Measurements from ENCODE around the gene WASF3. TPM values are rescaled to one million over a fixed set of nuclear protein-coding genes. Genes with fewer than 3 reads are reported as not detected.
A peak's percentile ranks its signal among the peaks of the same experiment; 100 is the strongest.

Gene WASF3
- total RNA-seq, 3 donors from 2014 or later (not counting 1 experiment from before 2014, with no cell fraction given) = 0.61 TPM; not detected in 2

- H3K4me3 ChIP-seq (ENCODE audit: low read length) = no peak overlapping the region
- 66% methylated on average over 3 of the region's 4 CpGs for WGBS (ENCODE audit: insufficient coverage)
- DNase-seq (no peak), ATAC-seq (no peak)
- Mint-ChIP-seq H3K9me3 (no peaks in the 10 kb centered on the region), H3K27ac (no peak overlapping the region), H3K27me3 (ENCODE audit: low read depth in 2 of 2) (peaks cover 8 to 19% of the 10 kb centered on the region in 2 donors), H3K36me3 (no peaks in the 10 kb centered on the region), H3K4me1 (no peaks in the 10 kb centered on the region), H3K4me3 (no peak overlapping the region)
- H3K27ac ChIP-seq (ENCODE audit: low read length) = no peak overlapping the region
- intact Hi-C loops (cut with micrococcal nuclease) = no loop called here
- H3K36me3 ChIP-seq (ENCODE audit: control insufficient read depth, insufficient read depth, low read length) = no peaks in the 10 kb centered on the region
- no peak for TF ChIP-seq CTCF (IDR thresholded peaks at IDR 0.05)
- H3K27me3 ChIP-seq (ENCODE audit: control insufficient read depth, insufficient read depth, low read length) = no peaks in the 10 kb centered on the region
- H3K9me3 ChIP-seq (ENCODE audit: control insufficient read depth, insufficient read depth, low read length) = no peaks in the 10 kb centered on the region
- no peaks in the 10 kb centered on the region for H3K4me1 ChIP-seq (ENCODE audit: control insufficient read depth, insufficient read depth, low read length)
Measured at GRCh38 chr13:26705536-26705935, 148.1 kb downstream of the WASF3 start.

- Mint-ChIP-seq H3K27me3 (ENCODE audit: low read depth in 2 of 2) (peaks cover 8 to 19% of the 10 kb centered on the region in 2 donors), H3K27ac (no peak overlapping the region), H3K36me3 (no peaks in the 10 kb centered on the region), H3K4me1 (no peaks in the 10 kb centered on the region), H3K9me3 (no peaks in the 10 kb centered on the region), H3K4me3 (no peak overlapping the region)
- Histone ChIP-seq H3K27me3 (ENCODE audit: control insufficient read depth, insufficient read depth, low read length) (no peaks in the 10 kb centered on the region), H3K36me3 (ENCODE audit: control insufficient read depth, insufficient read depth, low read length) (no peaks in the 10 kb centered on the region), H3K9me3 (ENCODE audit: control insufficient read depth, insufficient read depth, low read length) (no peaks in the 10 kb centered on the region), H3K4me3 (ENCODE audit: low read length) (no peak overlapping the region), H3K27ac (ENCODE audit: low read length) (no peak overlapping the region), H3K4me1 (ENCODE audit: control insufficient read depth, insufficient read depth, low read length) (no peaks in the 10 kb centered on the region)
- 86% methylated on average over 4 of the region's 7 CpGs for WGBS (ENCODE audit: insufficient coverage)
- no peak for TF ChIP-seq CTCF (IDR thresholded peaks at IDR 0.05)
- intact Hi-C loops (cut with micrococcal nuclease) = no loop called here
- ATAC-seq (no peak), DNase-seq (no peak)
Measured at GRCh38 chr13:26706381-26706780, 148.9 kb downstream of the WASF3 start.

GRCh38 chr13:26707122-26708006 lies 149.9 kb downstream of the WASF3 start:
- H3K27me3 Mint-ChIP-seq (ENCODE audit: low read depth in 2 of 2) = peaks cover 8 to 19% of the 10 kb centered on the region in 2 donors
- no peaks in the 10 kb centered on the region for H3K9me3 ChIP-seq (ENCODE audit: control insufficient read depth, insufficient read depth, low read length)
- H3K27me3 ChIP-seq (ENCODE audit: control insufficient read depth, insufficient read depth, low read length) = no peaks in the 10 kb centered on the region
- H3K4me1 ChIP-seq (ENCODE audit: control insufficient read depth, insufficient read depth, low read length) = no peaks in the 10 kb centered on the region
- H3K36me3 ChIP-seq (ENCODE audit: control insufficient read depth, insufficient read depth, low read length) = no peaks in the 10 kb centered on the region
- intact Hi-C loops (cut with micrococcal nuclease) = loop anchor here (1.0 kb wide), 2 partner anchors 166 to 223 kb away; no protein-coding TSS in a partner anchor
- peak; percentile 59 for TF ChIP-seq CTCF (IDR thresholded peaks at IDR 0.05)
- no peak overlapping the region for H3K27ac Mint-ChIP-seq
- 56% methylated on average over 12 of the region's 13 CpGs for WGBS (ENCODE audit: insufficient coverage)
- H3K4me3 ChIP-seq (ENCODE audit: low read length) = no peak overlapping the region
- H3K4me1 Mint-ChIP-seq = no peaks in the 10 kb centered on the region
- H3K27ac ChIP-seq (ENCODE audit: low read length) = no peak overlapping the region
- H3K9me3 Mint-ChIP-seq = no peaks in the 10 kb centered on the region
- DNase-seq (peak in 1 of 2 donors; percentile 71), ATAC-seq (peak; percentile 59 to 87 (median 78))
- no peak overlapping the region for H3K4me3 Mint-ChIP-seq
- H3K36me3 Mint-ChIP-seq = no peaks in the 10 kb centered on the region

Measured in natural killer cell (primary cell).